Astrocyte (in vitro differentiated cells and primary cell): ENCODE results near the gene NUDT14.

Experiments used
- CTCF ChIP-seq: IDR thresholded peaks from 2 replicates; pipeline ENCODE4 v1.5.1; 2011; ENCODE audit warnings: low read depth, mild to moderate bottlenecking, inconsistent platforms, low read length, moderate library complexity; ENCODE audit not compliant: insufficient read depth
- EZH2 ChIP-seq: IDR thresholded peaks from 2 replicates; pipeline ENCODE4 v1.6.1; 2012; ENCODE audit warnings: mild to moderate bottlenecking, low read length, inconsistent platforms; ENCODE audit not compliant: insufficient read depth

- TF ChIP-seq CTCF (no peak), EZH2 (no peak)
Measured at GRCh38 chr14:105218611-105219010, 37.5 kb upstream of the NUDT14 start.
